ENCODE results near the gene PRKCB.
"Not testable (repeated sequence)": the region's sequence is repeated elsewhere in the genome, so short reads cannot be mapped to it uniquely, and the experiment has no call there.

- not testable (repeated sequence) for TF ChIP-seq POLR2A, EP300 (IDR thresholded peaks at IDR 0.05)
- TF ChIP-seq, protein P1, sequence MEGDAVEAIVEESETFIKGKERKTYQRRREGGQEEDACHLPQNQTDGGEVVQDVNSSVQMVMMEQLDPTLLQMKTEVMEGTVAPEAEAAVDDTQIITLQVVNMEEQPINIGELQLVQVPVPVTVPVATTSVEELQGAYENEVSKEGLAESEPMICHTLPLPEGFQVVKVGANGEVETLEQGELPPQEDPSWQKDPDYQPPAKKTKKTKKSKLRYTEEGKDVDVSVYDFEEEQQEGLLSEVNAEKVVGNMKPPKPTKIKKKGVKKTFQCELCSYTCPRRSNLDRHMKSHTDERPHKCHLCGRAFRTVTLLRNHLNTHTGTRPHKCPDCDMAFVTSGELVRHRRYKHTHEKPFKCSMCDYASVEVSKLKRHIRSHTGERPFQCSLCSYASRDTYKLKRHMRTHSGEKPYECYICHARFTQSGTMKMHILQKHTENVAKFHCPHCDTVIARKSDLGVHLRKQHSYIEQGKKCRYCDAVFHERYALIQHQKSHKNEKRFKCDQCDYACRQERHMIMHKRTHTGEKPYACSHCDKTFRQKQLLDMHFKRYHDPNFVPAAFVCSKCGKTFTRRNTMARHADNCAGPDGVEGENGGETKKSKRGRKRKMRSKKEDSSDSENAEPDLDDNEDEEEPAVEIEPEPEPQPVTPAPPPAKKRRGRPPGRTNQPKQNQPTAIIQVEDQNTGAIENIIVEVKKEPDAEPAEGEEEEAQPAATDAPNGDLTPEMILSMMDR (IDR thresholded peaks at IDR 0.05), result not testable (repeated sequence)
These were observed 80.8 kb downstream of the PRKCB start for GRCh38 chr16:23916552-23916951.

Data from gastroesophageal sphincter (tissue), 3 donors.